IMR-90 (cell line): ENCODE data around the gene CASQ1. TPM values are rescaled to one million over a fixed set of nuclear protein-coding genes. Genes with fewer than 3 reads are reported as not detected.

Source experiments
- ATAC-seq: fragments of 200-7000 bp; cut with Tn5 transposase; 2 replicates; pipeline ENCODE4 v1.9.1; 2020; ENCODE audit warnings: low read depth, mild to moderate bottlenecking, moderate library complexity
- BruUV-seq: library from RNA; stranded (reverse); fragments of 400-500 nt; replicated peaks from 2 replicates; lab custom pipeline; 2021; lab: Mats Ljungman, UMichigan
- CTCF ChIA-PET: fragments of 300-600 bp; formaldehyde crosslinking; extraction: SDS; loops from one replicate; lab custom pipeline; 2021; ENCODE audit warnings: antibody characterized with exemption; lab: Yijun Ruan, JAX
- POLR2A ChIA-PET: fragments of 300-600 bp; sonication (Branson Sonifier 250); formaldehyde crosslinking; loops from one replicate; lab custom pipeline; 2022; ENCODE audit warnings: antibody characterized with exemption; ENCODE audit not compliant: unreplicated experiment; lab: Charles Lee
- DNase-seq: peaks from one replicate; pipeline ENCODE4 v3.0.0; 2013
- H2AFZ ChIP-seq: replicated peaks from 2 replicates; pipeline ENCODE3; 2013; ENCODE audit warnings: low read length, mild to moderate bottlenecking; ENCODE audit not compliant: poor library complexity
- H2AK5ac ChIP-seq: 2 replicates; pipeline ENCODE4 v1.6.1; 2013; ENCODE audit warnings: low read depth, low read length, inconsistent platforms
- H2AK9ac ChIP-seq: replicated peaks from 2 replicates; pipeline ENCODE3; 2013; ENCODE audit warnings: mild to moderate bottlenecking, low read depth, low read length, moderate library complexity; ENCODE audit not compliant: poor library complexity
- H2BK120ac ChIP-seq: 2 replicates; pipeline ENCODE4 v1.6.1; 2013; ENCODE audit warnings: low read depth, low read length, inconsistent platforms
- H2BK15ac ChIP-seq: 3 replicates; pipeline ENCODE4 v1.6.1; 2013; ENCODE audit warnings: low read depth, low read length, inconsistent platforms
- H2BK20ac ChIP-seq: 2 replicates; pipeline ENCODE4 v1.6.1; 2013; ENCODE audit warnings: low read depth, mild to moderate bottlenecking, inconsistent platforms, low read length, moderate library complexity
- H2BK5ac ChIP-seq: 2 replicates; pipeline ENCODE4 v1.6.1; 2013; ENCODE audit warnings: mild to moderate bottlenecking, low read depth, low read length, inconsistent platforms; ENCODE audit not compliant: poor library complexity, severe bottlenecking
- H3K14ac ChIP-seq: replicated peaks from 2 replicates; pipeline ENCODE4 v1.6.1; 2013; ENCODE audit warnings: low read depth, low read length, inconsistent platforms
- H3K18ac ChIP-seq: 2 replicates; pipeline ENCODE4 v1.6.1; 2013; ENCODE audit warnings: low read depth, low read length, control low read depth
- H3K23ac ChIP-seq: 2 replicates; pipeline ENCODE4 v1.6.1; 2013; ENCODE audit warnings: low read depth, low read length, inconsistent platforms
- H3K27ac ChIP-seq: 2 replicates; pipeline ENCODE4 v1.5.1; 2013; ENCODE audit warnings: mild to moderate bottlenecking, control low read depth, low read length; ENCODE audit not compliant: insufficient read depth
- H3K27me3 ChIP-seq: 2 replicates; pipeline ENCODE4 v1.6.1; 2013; ENCODE audit warnings: low read length; ENCODE audit not compliant: control insufficient read depth, insufficient read depth
- H3K36me3 ChIP-seq: 2 replicates; pipeline ENCODE4 v1.6.1; 2013; ENCODE audit warnings: low read length, mixed read lengths; ENCODE audit not compliant: control insufficient read depth, insufficient read depth
- H3K4ac ChIP-seq: 2 replicates; pipeline ENCODE4 v1.6.1; 2013; ENCODE audit warnings: low read depth, low read length, inconsistent platforms
- H3K4me1 ChIP-seq: 2 replicates; pipeline ENCODE4 v1.6.1; 2013; ENCODE audit warnings: low read length, mixed read lengths; ENCODE audit not compliant: control insufficient read depth, insufficient read depth
- H3K4me2 ChIP-seq: 2 replicates; pipeline ENCODE4 v1.6.1; 2013; ENCODE audit warnings: low read depth, mild to moderate bottlenecking, control low read depth, low read length, moderate library complexity
- H3K4me3 ChIP-seq: 2 replicates; pipeline ENCODE4 v1.5.1; 2013; ENCODE audit warnings: low read depth, mild to moderate bottlenecking, control low read depth, low read length, moderate library complexity; ENCODE audit not compliant: insufficient read depth
- H3K56ac ChIP-seq: 2 replicates; pipeline ENCODE4 v1.6.1; 2013; ENCODE audit warnings: low read length, inconsistent platforms; ENCODE audit not compliant: insufficient read depth; ENCODE audit errors: extremely low read depth
- H3K79me1 ChIP-seq, 2 experiments: 2 replicates each; pipeline ENCODE4 v1.6.1; 2013; ENCODE audit warnings: low read length in 2 of 2, inconsistent platforms in 1 of 2, low read depth in 1 of 2
- H3K9ac ChIP-seq: 2 replicates; pipeline ENCODE4 v1.6.1; 2013; ENCODE audit warnings: low read depth, low read length, control low read depth
- H3K9me1 ChIP-seq: 2 replicates; pipeline ENCODE4 v1.6.1; 2013; ENCODE audit warnings: low read length, inconsistent platforms; ENCODE audit not compliant: insufficient read depth
- H3K9me3 ChIP-seq: 2 replicates; pipeline ENCODE4 v1.6.1; 2013; ENCODE audit warnings: low read length; ENCODE audit not compliant: control insufficient read depth, insufficient read depth
- H4K20me1 ChIP-seq: 2 replicates; pipeline ENCODE4 v1.6.1; 2013; ENCODE audit warnings: low read length, inconsistent platforms; ENCODE audit not compliant: insufficient read depth
- H4K5ac ChIP-seq: 2 replicates; pipeline ENCODE4 v1.6.1; 2013; ENCODE audit warnings: mild to moderate bottlenecking, low read depth, low read length, control low read depth
- H4K8ac ChIP-seq, 2 experiments: 2 replicates each; pipeline ENCODE4 v1.6.1; 2013; ENCODE audit warnings: low read depth in 2 of 2, low read length in 2 of 2, control low read depth in 1 of 2, inconsistent platforms in 1 of 2
- H4K91ac ChIP-seq: 2 replicates; pipeline ENCODE4 v1.6.1; 2013; ENCODE audit warnings: low read depth, low read length, inconsistent platforms; ENCODE audit not compliant: insufficient read depth
- BHLHE40 ChIP-seq: fragments of 150-350 bp; IDR thresholded peaks from 2 replicates; pipeline ENCODE4 v1.6.1; 2016; ENCODE audit warnings: mild to moderate bottlenecking, low read depth, low read length
- CEBPB ChIP-seq: IDR thresholded peaks from 2 replicates; pipeline ENCODE4 v1.6.1; 2012; ENCODE audit warnings: low read depth, low read length, improper control_type of control experiment
- CHD1 ChIP-seq: IDR thresholded peaks from 2 replicates; pipeline ENCODE4 v1.6.1; 2012; ENCODE audit warnings: low read depth, low read length, improper control_type of control experiment
- FOS ChIP-seq: fragments of 150-350 bp; IDR thresholded peaks from 2 replicates; pipeline ENCODE4 v1.6.1; 2016; ENCODE audit warnings: low read depth, low read length
- MXI1 ChIP-seq: IDR thresholded peaks from 2 replicates; pipeline ENCODE4 v1.6.1; 2012; ENCODE audit warnings: low read depth, mild to moderate bottlenecking, low read length, moderate library complexity, borderline replicate concordance
- NFE2L2 ChIP-seq: fragments of 150-350 bp; IDR thresholded peaks from 2 replicates; pipeline ENCODE4 v1.6.1; 2016; ENCODE audit warnings: low read depth, mild to moderate bottlenecking, low read length
- RAD21 ChIP-seq: IDR thresholded peaks from 2 replicates; pipeline ENCODE4 v1.6.1; 2012; ENCODE audit warnings: low read length, improper control_type of control experiment
- RCOR1 ChIP-seq: IDR thresholded peaks from 2 replicates; pipeline ENCODE4 v1.6.1; 2012; ENCODE audit warnings: mild to moderate bottlenecking, low read length, improper control_type of control experiment; ENCODE audit not compliant: insufficient replicate concordance
- RFX5 ChIP-seq: IDR thresholded peaks from 2 replicates; pipeline ENCODE4 v1.8.0; 2012; ENCODE audit warnings: low read depth, mild to moderate bottlenecking, low read length, moderate library complexity
- WGBS, 2 experiments: methylation state at CpG; one replicate each; pipeline versions ENCODE4 v1.1.5 to v1.1.7; 2013; ENCODE audit warnings: missing lambda C conversion rate in 2 of 2; ENCODE audit not compliant: insufficient read length in 1 of 2; ENCODE audit errors: extremely low coverage in 2 of 2; 5-methylcytosine and 5-hydroxymethylcytosine counted together
- dilution Hi-C: fragments of 300-500 bp; cut with HindIII; formaldehyde crosslinking; loops from one replicate; pipeline ENCODE4 v1.14.3; 2018; ENCODE audit warnings: low sequenced_read_pairs; ENCODE audit not compliant: unreplicated experiment
- in situ Hi-C: fragments of 300-500 bp; cut with MboI; formaldehyde crosslinking; loops from 3 replicates; pipeline ENCODE4 v1.14.3; 2019; ENCODE audit warnings: low sequenced_read_pairs, inconsistent platforms, mixed read lengths
- intact Hi-C: fragments of 100-400 bp; cut with micrococcal nuclease; formaldehyde crosslinking; loops from 2 replicates; pipeline ENCODE4 v1.10.0; 2022
- polyA plus RNA-seq, 3 experiments: library from polyadenylated mRNA; depleted of rRNA; stranded (reverse); fragments of >200 nt; gene quantifications; 2 replicates each; pipeline ENCODE4 v1.2.3, GENCODE V29; 2012; ENCODE audit warnings: low replicate concordance in 1 of 3
- total RNA-seq: library from RNA; depleted of rRNA; stranded (reverse); fragments of >200 nt; gene quantifications from 2 replicates; pipeline ENCODE4 v1.2.3, GENCODE V29; 2012
- TF ChIP-seq, protein P1 (sequence below): fragments of 150-350 bp; IDR thresholded peaks from 2 replicates; pipeline ENCODE4 v1.6.1; 2016; ENCODE audit warnings: low read depth, mild to moderate bottlenecking, low read length, moderate library complexity, borderline replicate concordance

Gene CASQ1
- total and polyA plus RNA-seq, 2 of the 4 experiments (the other 2 are of a cell fraction): 0.18 to 0.21 TPM

DNA sequence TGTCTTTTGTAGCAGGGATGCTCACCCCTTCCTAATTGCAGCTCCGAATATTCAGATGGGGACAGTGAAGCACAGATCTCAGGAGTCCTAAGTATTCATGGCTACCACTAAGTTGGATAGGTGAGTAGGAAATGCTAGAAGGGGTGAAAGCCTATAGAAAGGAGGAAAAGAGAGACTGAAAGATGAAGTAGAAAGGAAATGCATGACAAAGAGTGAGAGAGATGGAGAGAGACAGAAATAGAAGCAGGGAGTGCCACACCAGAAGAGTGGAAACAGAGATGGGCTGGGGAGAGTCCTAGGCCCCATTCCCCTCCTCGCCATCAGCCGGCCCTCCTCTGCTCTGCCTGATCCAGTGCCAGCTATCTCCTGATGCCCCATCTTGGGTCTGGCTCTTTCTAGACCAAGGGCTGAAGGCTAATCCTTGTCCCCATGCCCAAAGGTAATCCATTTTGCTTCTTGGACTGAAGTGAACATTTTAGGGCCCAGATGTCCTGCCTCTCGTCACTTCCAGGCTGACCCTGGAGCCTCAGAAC is 16.8 kb downstream of the CASQ1 start:
- Histone ChIP-seq H4K20me1 (peaks cover 60% of the 10 kb centered on the region), H3K4ac (peak overlapping the region; percentile 95), H2AFZ (peak overlapping the region; percentile 9), H3K23ac (peak overlapping the region; percentile 89), H3K36me3 (peaks cover 42% of the 10 kb centered on the region), H2BK5ac (peak overlapping the region; percentile 92), H2BK20ac (peak overlapping the region; percentile 66), H3K9ac (peak overlapping the region; percentile 55), H3K4me2 (peak overlapping the region; percentile 81), H3K27ac (peak overlapping the region; percentile 88), H4K8ac (peak overlapping the region; percentile 21 to 67; a peak in 3 of 4 replicates), H2AK5ac (peak overlapping the region; percentile 82), H3K56ac (peak overlapping the region; percentile 80; the same call in 1 of the 2 replicates), H2BK15ac (peak overlapping the region; percentile 45; the same call in 2 of the 3 replicates), H3K4me1 (peaks cover 44% of the 10 kb centered on the region), H2BK120ac (peak overlapping the region; percentile 79), H3K9me3 (no peaks in the 10 kb centered on the region), H4K91ac (peak overlapping the region; percentile 76), H3K14ac (peak overlapping the region; percentile 93), H4K5ac (peak overlapping the region; percentile 37), H3K79me1 (peaks cover 26 to 74% of the 10 kb centered on the region in 2 experiments), H3K4me3 (no peak overlapping the region), H2AK9ac (peak overlapping the region; percentile 99), H3K27me3 (no peaks in the 10 kb centered on the region), H3K18ac (peak overlapping the region; percentile 43), H3K9me1 (peaks cover 51% of the 10 kb centered on the region)
- BruUV-seq: no TSS peak
- TF ChIP-seq RCOR1: no peak
- TF ChIP-seq MXI1: no peak
- TF ChIP-seq BHLHE40: no peak
- TF ChIP-seq, protein P1, sequence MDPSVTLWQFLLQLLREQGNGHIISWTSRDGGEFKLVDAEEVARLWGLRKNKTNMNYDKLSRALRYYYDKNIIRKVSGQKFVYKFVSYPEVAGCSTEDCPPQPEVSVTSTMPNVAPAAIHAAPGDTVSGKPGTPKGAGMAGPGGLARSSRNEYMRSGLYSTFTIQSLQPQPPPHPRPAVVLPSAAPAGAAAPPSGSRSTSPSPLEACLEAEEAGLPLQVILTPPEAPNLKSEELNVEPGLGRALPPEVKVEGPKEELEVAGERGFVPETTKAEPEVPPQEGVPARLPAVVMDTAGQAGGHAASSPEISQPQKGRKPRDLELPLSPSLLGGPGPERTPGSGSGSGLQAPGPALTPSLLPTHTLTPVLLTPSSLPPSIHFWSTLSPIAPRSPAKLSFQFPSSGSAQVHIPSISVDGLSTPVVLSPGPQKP: no peak
- TF ChIP-seq NFE2L2: no peak
- TF ChIP-seq RFX5: no peak
- no peak for TF ChIP-seq CEBPB
- TF ChIP-seq FOS: no peak
- TF ChIP-seq CHD1: no peak
- no peak for TF ChIP-seq RAD21
- dilution Hi-C loops: no loop called here
- ATAC-seq: no peak
- no CpG with 5 or more reads among the region's 4 CpGs for WGBS, 2 experiments
- DNase-seq: no peak
- ChIA-PET POLR2A (interaction anchor here (1.0 kb wide), 1 partner anchor 12 kb away, joined by 5 read pairs; no protein-coding TSS in a partner anchor), CTCF (interaction anchor here (3.0 kb wide), 1 partner anchor 14 kb away, joined by 10 read pairs; no protein-coding TSS in a partner anchor)
- in situ Hi-C loops: no loop called here
- intact Hi-C loops: no loop called here
